GM12878 (cell line): ENCODE data around the gene CCDC201.

Experiments used
- ASH2L ChIP-seq: fragments of 300-600, 200-600 bp; sonication (generic); IDR thresholded peaks from 2 replicates; pipeline ENCODE4 v1.6.1; 2017; ENCODE audit warnings: low read depth, mild to moderate bottlenecking, borderline replicate concordance
- CHD4 ChIP-seq: fragments of 200-600 bp; sonication (generic); IDR thresholded peaks from 2 replicates; pipeline ENCODE4 v1.6.1; 2016; ENCODE audit warnings: mild to moderate bottlenecking
- ELK1 ChIP-seq: IDR thresholded peaks from 2 replicates; pipeline ENCODE4 v1.6.1; 2012; ENCODE audit warnings: low read depth, low read length, improper control_type of control experiment
- JUND ChIP-seq: IDR thresholded peaks from 2 replicates; pipeline ENCODE4 v1.6.1; 2012; ENCODE audit warnings: low read depth, mild to moderate bottlenecking, low read length, improper control_type of control experiment, moderate library complexity
- POLR2A ChIP-seq: IDR thresholded peaks from 2 replicates; pipeline ENCODE4 v1.6.1; 2011; ENCODE audit warnings: low read depth, mild to moderate bottlenecking, low read length
- POLR2AphosphoS5 ChIP-seq: IDR thresholded peaks from 2 replicates; pipeline ENCODE4 v1.6.1; 2011; ENCODE audit warnings: mild to moderate bottlenecking, low read length, inconsistent platforms
- SMAD1 ChIP-seq: fragments of 450-650 bp; IDR thresholded peaks from 2 replicates; pipeline ENCODE4 v1.6.1; 2018; ENCODE audit warnings: mild to moderate bottlenecking, low read depth; ENCODE audit not compliant: partially characterized antibody
- SMC3 ChIP-seq: IDR thresholded peaks from 2 replicates; pipeline ENCODE4 v1.6.1; 2011; ENCODE audit warnings: low read length, improper control_type of control experiment, borderline replicate concordance
- SP1 ChIP-seq: IDR thresholded peaks from one replicate; pipeline ENCODE4 v1.6.1; 2011; ENCODE audit warnings: low read depth, low read length
- ZNF687 ChIP-seq: fragments of 450-650 bp; IDR thresholded peaks from 2 replicates; pipeline ENCODE4 v1.6.1; 2017; ENCODE audit warnings: mild to moderate bottlenecking, moderate library complexity
- TF ChIP-seq, protein P1 (sequence below), 3 experiments: IDR thresholded peaks in 2 of 3; conservative IDR thresholded peaks in 1 of 3; 2 replicates each; pipeline ENCODE4 v1.5.1; 2011; ENCODE audit warnings: low read depth in 3 of 3, low read length in 3 of 3, mild to moderate bottlenecking in 3 of 3, control low read depth in 2 of 3, moderate library complexity in 2 of 3, inconsistent platforms in 1 of 3, mixed read lengths in 1 of 3; ENCODE audit not compliant: control insufficient read depth in 2 of 3, insufficient read depth in 1 of 3; ENCODE audit errors: extremely low read depth in 1 of 3

- TF ChIP-seq JUND (no peak), ASH2L (no peak), POLR2A (no peak), CHD4 (no peak), SP1 (no peak), POLR2AphosphoS5 (no peak), ZNF687 (no peak), SMAD1 (no peak), SMC3 (no peak), ELK1 (no peak)
- TF ChIP-seq, protein P1, sequence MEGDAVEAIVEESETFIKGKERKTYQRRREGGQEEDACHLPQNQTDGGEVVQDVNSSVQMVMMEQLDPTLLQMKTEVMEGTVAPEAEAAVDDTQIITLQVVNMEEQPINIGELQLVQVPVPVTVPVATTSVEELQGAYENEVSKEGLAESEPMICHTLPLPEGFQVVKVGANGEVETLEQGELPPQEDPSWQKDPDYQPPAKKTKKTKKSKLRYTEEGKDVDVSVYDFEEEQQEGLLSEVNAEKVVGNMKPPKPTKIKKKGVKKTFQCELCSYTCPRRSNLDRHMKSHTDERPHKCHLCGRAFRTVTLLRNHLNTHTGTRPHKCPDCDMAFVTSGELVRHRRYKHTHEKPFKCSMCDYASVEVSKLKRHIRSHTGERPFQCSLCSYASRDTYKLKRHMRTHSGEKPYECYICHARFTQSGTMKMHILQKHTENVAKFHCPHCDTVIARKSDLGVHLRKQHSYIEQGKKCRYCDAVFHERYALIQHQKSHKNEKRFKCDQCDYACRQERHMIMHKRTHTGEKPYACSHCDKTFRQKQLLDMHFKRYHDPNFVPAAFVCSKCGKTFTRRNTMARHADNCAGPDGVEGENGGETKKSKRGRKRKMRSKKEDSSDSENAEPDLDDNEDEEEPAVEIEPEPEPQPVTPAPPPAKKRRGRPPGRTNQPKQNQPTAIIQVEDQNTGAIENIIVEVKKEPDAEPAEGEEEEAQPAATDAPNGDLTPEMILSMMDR (IDR thresholded peaks at IDR 0.05 in 2 of 3, conservative IDR thresholded peaks at IDR 0.05 in 1 of 3; ENCODE audit: control insufficient read depth in 2 of 3, extremely low read depth in 1 of 3, insufficient read depth in 1 of 3, low read depth in 3 of 3, low read length in 3 of 3) = no peak
Observed at GRCh38 chr7:45886931-45887667, 14.2 kb upstream of the CCDC201 start.
